HEK293 (cell line): ENCODE data around the gene ARHGAP22.

Source experiments
- AEBP2 ChIP-seq: fragments of 450-650 bp; formaldehyde crosslinking; IDR thresholded peaks from 2 replicates; pipeline ENCODE4 v1.5.1; 2016; ENCODE audit warnings: missing biosample characterization, missing genetic modification characterization, borderline replicate concordance
- CTCF ChIP-seq: fragments of 450-650 bp; formaldehyde crosslinking; IDR thresholded peaks from 2 replicates; pipeline ENCODE4 v1.5.1; 2016; ENCODE audit warnings: missing biosample characterization, missing genetic modification characterization
- HOXC10 ChIP-seq: sonication (generic); formaldehyde crosslinking; IDR thresholded peaks from 2 replicates; pipeline ENCODE4 v1.8.1; 2023; ENCODE audit warnings: mild to moderate bottlenecking, missing genetic modification reagents
- MYNN ChIP-seq: fragments of 450-650 bp; formaldehyde crosslinking; IDR thresholded peaks from 2 replicates; pipeline ENCODE4 v1.5.1; 2016; ENCODE audit warnings: missing biosample characterization, missing genetic modification characterization, borderline replicate concordance
- TCF7L2 ChIP-seq: IDR thresholded peaks from 2 replicates; pipeline ENCODE4 v1.6.1; 2011; ENCODE audit warnings: low read depth, mild to moderate bottlenecking, inconsistent platforms, low read length, moderate library complexity, borderline replicate concordance
- ZNF148 ChIP-seq: fragments of 450-650 bp; formaldehyde crosslinking; IDR thresholded peaks from 2 replicates; pipeline ENCODE4 v1.5.0; 2017; ENCODE audit warnings: missing biosample characterization, missing genetic modification characterization, borderline replicate concordance
- ZNF175 ChIP-seq: fragments of 450-650 bp; formaldehyde crosslinking; IDR thresholded peaks from 2 replicates; pipeline ENCODE4 v1.5.1; 2016; ENCODE audit warnings: missing biosample characterization, missing genetic modification characterization
- ZNF274 ChIP-seq, 2 experiments: fragments of 200-500 bp in 1 of 2; fragments of 450-650 bp in 1 of 2; sonication (Bioruptor generic) in 1 of 2; formaldehyde crosslinking in 1 of 2; IDR thresholded peaks; 2 replicates each; pipeline versions ENCODE4 v1.5.1 to v1.6.1; 2014 to 2016; ENCODE audit warnings: borderline replicate concordance in 1 of 2, inconsistent platforms in 1 of 2, low read length in 1 of 2, missing biosample characterization in 1 of 2, missing genetic modification characterization in 1 of 2
- ZNF513 ChIP-seq: fragments of 450-650 bp; IDR thresholded peaks from 2 replicates; pipeline ENCODE4 v1.5.1; 2018; ENCODE audit warnings: missing biosample characterization, missing genetic modification characterization
- ZNF664 ChIP-seq: fragments of 450-650 bp; formaldehyde crosslinking; IDR thresholded peaks from 2 replicates; pipeline ENCODE4 v1.5.1; 2016; ENCODE audit warnings: missing biosample characterization, missing genetic modification characterization
- ZNF704 ChIP-seq: fragments of 450-650 bp; formaldehyde crosslinking; IDR thresholded peaks from 2 replicates; pipeline ENCODE4 v1.5.1; 2016; ENCODE audit warnings: missing biosample characterization, missing genetic modification characterization
- TF ChIP-seq, protein P1 (sequence below): fragments of 450-650 bp; formaldehyde crosslinking; IDR thresholded peaks from 2 replicates; pipeline ENCODE4 v1.5.1; 2016; ENCODE audit warnings: missing biosample characterization, missing genetic modification characterization

DNA sequence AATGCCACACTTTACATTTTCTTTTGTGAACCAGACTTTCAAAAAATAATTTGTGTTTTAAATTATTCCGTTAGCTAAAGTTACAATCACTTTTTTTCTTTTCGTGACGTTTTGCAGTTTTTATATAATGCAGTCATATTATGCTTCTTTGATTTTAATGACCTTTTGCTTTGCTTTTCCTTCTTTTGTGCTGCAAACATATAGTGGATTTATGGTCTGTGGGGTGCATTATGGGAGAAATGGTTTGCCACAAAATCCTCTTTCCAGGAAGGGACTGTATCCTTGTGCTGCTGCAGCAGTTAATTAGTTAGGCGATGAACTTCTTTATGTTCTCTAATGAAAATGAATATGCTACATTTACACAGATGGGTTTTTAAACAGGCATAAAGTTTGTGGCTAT, 181.0 kb downstream of the ARHGAP22 start:
- TF ChIP-seq, protein P1, sequence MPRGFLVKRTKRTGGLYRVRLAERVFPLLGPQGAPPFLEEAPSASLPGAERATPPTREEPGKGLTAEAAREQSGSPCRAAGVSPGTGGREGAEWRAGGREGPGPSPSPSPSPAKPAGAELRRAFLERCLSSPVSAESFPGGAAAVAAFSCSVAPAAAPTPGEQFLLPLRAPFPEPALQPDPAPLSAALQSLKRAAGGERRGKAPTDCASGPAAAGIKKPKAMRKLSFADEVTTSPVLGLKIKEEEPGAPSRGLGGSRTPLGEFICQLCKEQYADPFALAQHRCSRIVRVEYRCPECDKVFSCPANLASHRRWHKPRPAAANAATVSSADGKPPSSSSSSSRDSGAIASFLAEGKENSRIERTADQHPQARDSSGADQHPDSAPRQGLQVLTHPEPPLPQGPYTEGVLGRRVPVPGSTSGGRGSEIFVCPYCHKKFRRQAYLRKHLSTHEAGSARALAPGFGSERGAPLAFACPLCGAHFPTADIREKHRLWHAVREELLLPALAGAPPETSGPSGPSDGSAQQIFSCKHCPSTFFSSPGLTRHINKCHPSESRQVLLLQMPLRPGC (tag by site-specific recombination): no peak
- TF ChIP-seq CTCF (no peak), ZNF704 (tag by site-specific recombination) (no peak), ZNF274 (IDR thresholded peaks at IDR 0.05; ENCODE audit: low read length) (no peak), ZNF274 (tag by site-specific recombination; IDR thresholded peaks at IDR 0.05; ENCODE audit: borderline replicate concordance) (no peak), HOXC10 (CRISPR knock-in tag) (no peak), MYNN (tag by site-specific recombination) (no peak), TCF7L2 (no peak), ZNF513 (tag by site-specific recombination) (no peak), ZNF664 (tag by site-specific recombination) (no peak), ZNF175 (tag by site-specific recombination) (no peak), ZNF148 (tag by site-specific recombination) (no peak), AEBP2 (tag by site-specific recombination) (no peak)
